Uterus (tissue), 4 donors: Measurements from ENCODE around the gene MMADHC. TPM values are rescaled to one million over a fixed set of nuclear protein-coding genes. Genes with fewer than 3 reads are reported as not detected.

ENCODE experiments used
- DNase-seq, 2 donors: peaks; one replicate each; pipeline ENCODE4 v3.0.0-alpha.2; 2019 to 2020
- H3K27ac ChIP-seq, 2 donors: fragments of 200-600 bp; sonication (generic); 1 replicate in 1 of 2; 2 replicates in 1 of 2; pipeline ENCODE4 v1.5.1; 2016 to 2018
- H3K27me3 ChIP-seq, 2 donors: fragments of 200-600 bp; sonication (generic); one replicate each; pipeline ENCODE4 v1.5.1; 2018 to 2019; ENCODE audit warnings: control low read depth in 1 of 2
- H3K36me3 ChIP-seq, 2 donors: fragments of 200-600 bp; sonication (generic); one replicate each; pipeline ENCODE4 v1.5.1; 2019; ENCODE audit warnings: control low read depth in 1 of 2
- H3K4me1 ChIP-seq, 2 donors: fragments of 200-600 bp; sonication (generic); one replicate each; pipeline ENCODE4 v1.5.1; 2018 to 2019; ENCODE audit warnings: control low read depth in 1 of 2
- H3K4me3 ChIP-seq, 2 donors: fragments of 200-600 bp; sonication (generic); 1 replicate in 1 of 2; 2 replicates in 1 of 2; pipeline ENCODE4 v1.5.1; 2018 to 2019; ENCODE audit warnings: mild to moderate bottlenecking in 1 of 2
- H3K9me3 ChIP-seq, 2 donors: fragments of 200-600 bp; sonication (generic); one replicate each; pipeline ENCODE4 v1.5.1; 2019; ENCODE audit warnings: control low read depth in 1 of 2
- POLR2A ChIP-seq, 2 donors: fragments of 450-650 bp; IDR thresholded peaks; one replicate each; pipeline ENCODE4 v1.6.1; 2016; ENCODE audit warnings: antibody characterized with exemption in 2 of 2, mild to moderate bottlenecking in 1 of 2, moderate library complexity in 1 of 2
- intact Hi-C: fragments of 100-400 bp; cut with DNase I; formaldehyde crosslinking; loops from one replicate; pipeline ENCODE4 v1.15.1; 2023; ENCODE audit warnings: low total_unique reads
- total RNA-seq, 4 donors: library from RNA; depleted of rRNA in 3 of 4; stranded (reverse); fragments of >200 nt in 3 of 4; gene quantifications; one replicate each; pipeline versions ENCODE4 v1.1.0 to v1.2.4, GENCODE V29; 2014 to 2023
- TF ChIP-seq, protein P1 (sequence below), 4 experiments: fragments of 200-600 bp in 2 of 4; fragments of 450-650 bp in 2 of 4; sonication (generic) in 2 of 4; IDR thresholded peaks; one replicate each; pipeline ENCODE4 v1.5.1; 2016 to 2019; ENCODE audit warnings: antibody characterized with exemption in 4 of 4, mild to moderate bottlenecking in 2 of 4, moderate library complexity in 1 of 4
- donor health status: DM: yes; HTN: yes; CAD: no.

Gene MMADHC
- total RNA-seq, 4 donors from 2014 or later = 72.9 to 128 (median 106) TPM

DNA sequence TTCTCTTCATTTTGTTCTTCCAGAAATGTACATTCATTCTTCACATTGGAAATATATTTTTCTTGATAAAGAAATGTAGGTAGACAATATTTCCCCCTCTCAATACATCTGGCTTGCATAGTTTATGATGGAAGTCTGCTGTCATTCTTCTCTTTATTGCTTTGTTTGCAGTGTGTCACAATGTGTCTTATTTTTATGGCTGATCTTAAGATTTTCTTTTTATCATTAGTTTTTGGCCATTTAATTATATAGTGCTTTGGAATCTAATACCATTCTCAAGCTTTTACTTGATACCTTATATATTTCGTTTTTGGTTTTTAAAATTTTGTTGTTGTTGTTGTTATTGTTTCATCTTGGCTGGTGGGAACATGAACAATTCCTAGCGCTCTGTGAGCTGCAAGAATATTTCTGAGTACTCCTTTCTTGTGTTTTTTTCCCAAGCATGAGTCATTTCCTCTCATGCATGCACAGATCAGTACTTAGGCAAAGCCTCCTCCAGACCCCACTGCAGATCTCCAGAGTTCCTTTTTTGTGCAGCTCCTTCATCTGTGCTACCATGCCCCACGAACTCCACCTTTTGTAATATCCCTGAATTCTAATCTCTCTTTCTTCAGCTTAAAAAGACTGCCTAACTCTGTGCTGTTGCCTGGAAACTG, 13.7 kb upstream of the MMADHC start:
- TF ChIP-seq POLR2A (IDR thresholded peaks at IDR 0.05) = no peak
- TF ChIP-seq, protein P1, sequence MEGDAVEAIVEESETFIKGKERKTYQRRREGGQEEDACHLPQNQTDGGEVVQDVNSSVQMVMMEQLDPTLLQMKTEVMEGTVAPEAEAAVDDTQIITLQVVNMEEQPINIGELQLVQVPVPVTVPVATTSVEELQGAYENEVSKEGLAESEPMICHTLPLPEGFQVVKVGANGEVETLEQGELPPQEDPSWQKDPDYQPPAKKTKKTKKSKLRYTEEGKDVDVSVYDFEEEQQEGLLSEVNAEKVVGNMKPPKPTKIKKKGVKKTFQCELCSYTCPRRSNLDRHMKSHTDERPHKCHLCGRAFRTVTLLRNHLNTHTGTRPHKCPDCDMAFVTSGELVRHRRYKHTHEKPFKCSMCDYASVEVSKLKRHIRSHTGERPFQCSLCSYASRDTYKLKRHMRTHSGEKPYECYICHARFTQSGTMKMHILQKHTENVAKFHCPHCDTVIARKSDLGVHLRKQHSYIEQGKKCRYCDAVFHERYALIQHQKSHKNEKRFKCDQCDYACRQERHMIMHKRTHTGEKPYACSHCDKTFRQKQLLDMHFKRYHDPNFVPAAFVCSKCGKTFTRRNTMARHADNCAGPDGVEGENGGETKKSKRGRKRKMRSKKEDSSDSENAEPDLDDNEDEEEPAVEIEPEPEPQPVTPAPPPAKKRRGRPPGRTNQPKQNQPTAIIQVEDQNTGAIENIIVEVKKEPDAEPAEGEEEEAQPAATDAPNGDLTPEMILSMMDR (IDR thresholded peaks at IDR 0.05) = no peak
- H3K4me3 ChIP-seq = no peak overlapping the region
- no peak overlapping the region for H3K27ac ChIP-seq
- no peak for DNase-seq
- intact Hi-C loops = no loop called here
- peaks cover 0 to 2% of the 10 kb centered on the region in 2 donors for H3K4me1 ChIP-seq
- H3K9me3 ChIP-seq = no peaks in the 10 kb centered on the region
- H3K36me3 ChIP-seq = no peaks in the 10 kb centered on the region
- no peaks in the 10 kb centered on the region for H3K27me3 ChIP-seq

DNA sequence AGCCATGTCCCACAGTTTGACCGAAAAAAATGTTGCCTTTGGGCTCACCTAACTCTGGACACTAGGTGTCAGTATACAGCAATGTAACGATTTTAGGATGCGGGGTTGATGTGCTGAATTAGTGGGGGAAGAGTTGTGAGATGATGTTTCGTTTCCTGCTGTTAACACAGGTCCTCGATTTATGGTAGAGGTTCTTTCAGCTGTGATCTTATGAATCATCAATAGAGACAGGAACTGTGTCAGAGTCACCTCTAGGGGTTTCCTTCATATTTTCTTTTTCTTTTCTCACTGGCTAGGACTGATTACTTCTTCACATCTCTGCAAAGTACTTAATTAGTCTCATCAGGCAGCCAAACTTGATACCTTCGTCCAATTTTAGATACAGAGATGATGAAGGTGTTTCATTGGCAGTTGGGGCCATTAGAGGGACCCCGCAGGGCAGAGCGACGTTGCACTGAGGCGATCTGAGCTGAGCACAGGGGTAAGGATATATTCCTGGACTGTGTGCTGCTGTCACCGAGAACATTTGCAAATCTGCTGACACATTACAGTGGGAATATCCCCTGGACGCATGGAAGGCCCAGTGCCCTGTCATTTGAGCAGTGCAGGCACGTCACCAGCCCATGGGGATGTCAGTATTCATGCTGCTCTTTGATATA, 10.2 kb upstream of the MMADHC start:
- H3K27me3 ChIP-seq = no peaks in the 10 kb centered on the region
- H3K4me3 ChIP-seq = no peak overlapping the region
- TF ChIP-seq, protein P1 (IDR thresholded peaks at IDR 0.05) = peak; percentile 71 to 83 (median 82)
- TF ChIP-seq POLR2A (IDR thresholded peaks at IDR 0.05) = no peak
- H3K27ac ChIP-seq = no peak overlapping the region
- peaks cover 0 to 2% of the 10 kb centered on the region in 2 donors for H3K4me1 ChIP-seq
- H3K9me3 ChIP-seq = no peaks in the 10 kb centered on the region
- DNase-seq = peak; percentile 24 to 37
- H3K36me3 ChIP-seq = no peaks in the 10 kb centered on the region
- intact Hi-C loops = loop anchor here (10.0 kb wide), 1 partner anchor 1637 kb away; no protein-coding TSS in a partner anchor

DNA sequence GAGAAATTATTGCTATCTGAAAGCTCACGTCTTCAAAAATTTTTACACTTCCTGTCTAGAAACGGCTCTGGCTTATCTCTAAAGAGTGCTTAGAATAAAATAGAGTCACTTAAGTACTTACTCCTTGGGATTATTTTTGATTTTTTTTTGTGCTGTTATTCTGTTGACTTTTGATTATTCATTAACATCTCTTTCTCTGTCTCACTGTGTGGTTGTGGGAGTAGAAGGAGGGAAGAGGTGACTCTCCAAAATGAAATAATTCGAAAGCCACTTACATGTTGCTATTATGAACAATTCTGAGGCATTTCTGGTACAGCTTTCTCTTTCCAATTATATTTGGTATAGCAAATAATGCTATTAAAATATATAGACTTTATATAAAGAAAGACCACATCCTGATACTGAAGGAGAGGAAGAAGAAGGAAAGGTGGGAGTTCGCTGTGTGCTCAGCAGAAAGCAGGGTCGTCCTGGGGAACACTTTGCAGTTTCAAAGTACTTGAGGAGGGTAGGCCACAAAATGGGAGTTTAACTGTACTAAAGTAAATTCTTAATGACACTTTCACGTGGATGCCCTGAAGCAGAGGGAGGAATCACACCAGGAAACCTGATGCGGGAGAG, 9.6 kb upstream of the MMADHC start:
- no peak overlapping the region for H3K4me3 ChIP-seq
- no peaks in the 10 kb centered on the region for H3K36me3 ChIP-seq
- no peak overlapping the region for H3K27ac ChIP-seq
- no peak for DNase-seq
- intact Hi-C loops = loop anchor here (10.0 kb wide), 1 partner anchor 1638 kb away; no protein-coding TSS in a partner anchor
- no peaks in the 10 kb centered on the region for H3K9me3 ChIP-seq
- peaks cover 0 to 2% of the 10 kb centered on the region in 2 donors for H3K4me1 ChIP-seq
- no peak for TF ChIP-seq POLR2A (IDR thresholded peaks at IDR 0.05)
- TF ChIP-seq, protein P1 (IDR thresholded peaks at IDR 0.05) = no peak
- H3K27me3 ChIP-seq = no peaks in the 10 kb centered on the region

DNA sequence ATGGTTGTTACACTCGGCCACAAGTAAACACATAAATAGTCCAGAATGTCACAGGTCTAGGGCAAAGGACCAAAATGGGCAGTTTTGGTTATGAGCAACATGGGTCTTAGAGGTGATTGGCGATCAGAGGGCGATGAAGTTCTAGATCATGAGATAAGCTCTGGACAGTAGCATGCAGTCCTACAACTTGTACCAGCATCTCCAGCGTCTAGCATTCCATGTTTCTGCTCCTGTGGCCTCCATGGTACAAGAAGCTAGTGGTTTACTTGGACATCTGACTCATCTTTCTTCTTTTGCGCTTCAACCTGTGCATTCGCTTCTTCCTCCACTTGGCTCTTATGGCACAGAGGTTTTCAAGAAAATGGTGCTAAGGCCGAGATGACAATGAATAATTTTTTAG, 8.9 kb upstream of the MMADHC start:
- intact Hi-C loops = loop anchor here (10.0 kb wide), 1 partner anchor 1638 kb away; no protein-coding TSS in a partner anchor

More for the DNA sequence above, 8.9 kb upstream of the MMADHC start:
- TF ChIP-seq, protein P1 (IDR thresholded peaks at IDR 0.05) = no peak
- no peak for TF ChIP-seq POLR2A (IDR thresholded peaks at IDR 0.05)
- Histone ChIP-seq H3K27me3 (no peaks in the 10 kb centered on the region), H3K36me3 (no peaks in the 10 kb centered on the region), H3K4me1 (peaks cover 0 to 2% of the 10 kb centered on the region in 2 donors), H3K4me3 (no peak overlapping the region), H3K27ac (no peak overlapping the region), H3K9me3 (no peaks in the 10 kb centered on the region)
- no peak for DNase-seq
